KMS-11 (cell line): ENCODE data around the gene METTL26.

Experiments
- H2AFZ ChIP-seq: fragments of 200-600 bp; sonication (generic); 2 replicates; pipeline ENCODE4 v1.6.1; 2016; ENCODE audit warnings: antibody characterized with exemption, mixed run types, low read depth
- H3K27ac ChIP-seq: fragments of 200-600 bp; sonication (generic); 2 replicates; pipeline ENCODE4 v1.6.1; 2016; ENCODE audit warnings: mild to moderate bottlenecking, mixed run types
- H3K27me3 ChIP-seq: fragments of 200-600 bp; sonication (generic); 2 replicates; pipeline ENCODE4 v1.6.1; 2017; ENCODE audit warnings: mild to moderate bottlenecking, low read depth, mixed run types, moderate library complexity; ENCODE audit not compliant: insufficient read depth
- H3K36me3 ChIP-seq: fragments of 200-600 bp; sonication (generic); 2 replicates; pipeline ENCODE4 v1.6.1; 2017; ENCODE audit warnings: mild to moderate bottlenecking, mixed run types; ENCODE audit not compliant: insufficient read depth
- H3K4me1 ChIP-seq: fragments of 200-600 bp; sonication (generic); 2 replicates; pipeline ENCODE4 v1.6.1; 2016; ENCODE audit warnings: mild to moderate bottlenecking, low read depth, mixed run types; ENCODE audit not compliant: poor library complexity, severe bottlenecking
- H3K4me2 ChIP-seq: fragments of 200-600 bp; sonication (generic); 2 replicates; pipeline ENCODE4 v1.7.0; 2016; ENCODE audit warnings: mild to moderate bottlenecking, mixed run types
- H3K4me3 ChIP-seq: fragments of 200-600 bp; sonication (generic); IDR thresholded peaks from 2 replicates; pipeline ENCODE4 v1.6.1; 2017; ENCODE audit warnings: low read depth, low read length, mixed read lengths; ENCODE audit not compliant: insufficient read depth
- H3K79me2 ChIP-seq: fragments of 200-600 bp; sonication (generic); 2 replicates; pipeline ENCODE4 v1.6.1; 2016; ENCODE audit warnings: low read depth, mixed run types; ENCODE audit not compliant: insufficient read depth
- H3K9ac ChIP-seq: fragments of 200-600 bp; sonication (generic); 2 replicates; pipeline ENCODE4 v1.6.1; 2016; ENCODE audit warnings: mild to moderate bottlenecking, mixed run types
- H4K20me1 ChIP-seq: fragments of 200-600 bp; sonication (generic); 2 replicates; pipeline ENCODE4 v1.6.1; 2016; ENCODE audit warnings: mild to moderate bottlenecking, mixed run types; ENCODE audit not compliant: insufficient read depth
- TF ChIP-seq, protein P1 (sequence below): fragments of 200-600 bp; sonication (generic); conservative IDR thresholded peaks from 2 replicates; pipeline ENCODE4 v1.6.1; 2017; ENCODE audit warnings: low read depth, mild to moderate bottlenecking, antibody characterized with exemption, low read length, moderate library complexity, mixed read lengths

Gene METTL26

GRCh38 chr16:648781-649589 is 12.9 kb upstream of the METTL26 start, which contains the start of gene WDR90:
TSS of gene WDR90 (plus strand) at chr16:649365. CDS start at chr16:649417, 52 bp downstream.
- Histone ChIP-seq H2AFZ (peak within 1 kb of the TSS; percentile 50), H3K4me3 (no peak within 1 kb of the TSS), H3K79me2 (peaks cover 25% of the 10 kb centered on the region; the same call in 1 of the 2 replicates), H3K9ac (peak within 1 kb of the TSS; percentile 87), H3K27me3 (no peaks in the 10 kb centered on the region), H3K36me3 (no peaks in the 10 kb centered on the region), H4K20me1 (no peaks in the 10 kb centered on the region), H3K27ac (peak within 1 kb of the TSS; percentile 84), H3K4me1 (peaks cover 8% of the 10 kb centered on the region), H3K4me2 (peak within 1 kb of the TSS; percentile 88)
- TF ChIP-seq, protein P1, sequence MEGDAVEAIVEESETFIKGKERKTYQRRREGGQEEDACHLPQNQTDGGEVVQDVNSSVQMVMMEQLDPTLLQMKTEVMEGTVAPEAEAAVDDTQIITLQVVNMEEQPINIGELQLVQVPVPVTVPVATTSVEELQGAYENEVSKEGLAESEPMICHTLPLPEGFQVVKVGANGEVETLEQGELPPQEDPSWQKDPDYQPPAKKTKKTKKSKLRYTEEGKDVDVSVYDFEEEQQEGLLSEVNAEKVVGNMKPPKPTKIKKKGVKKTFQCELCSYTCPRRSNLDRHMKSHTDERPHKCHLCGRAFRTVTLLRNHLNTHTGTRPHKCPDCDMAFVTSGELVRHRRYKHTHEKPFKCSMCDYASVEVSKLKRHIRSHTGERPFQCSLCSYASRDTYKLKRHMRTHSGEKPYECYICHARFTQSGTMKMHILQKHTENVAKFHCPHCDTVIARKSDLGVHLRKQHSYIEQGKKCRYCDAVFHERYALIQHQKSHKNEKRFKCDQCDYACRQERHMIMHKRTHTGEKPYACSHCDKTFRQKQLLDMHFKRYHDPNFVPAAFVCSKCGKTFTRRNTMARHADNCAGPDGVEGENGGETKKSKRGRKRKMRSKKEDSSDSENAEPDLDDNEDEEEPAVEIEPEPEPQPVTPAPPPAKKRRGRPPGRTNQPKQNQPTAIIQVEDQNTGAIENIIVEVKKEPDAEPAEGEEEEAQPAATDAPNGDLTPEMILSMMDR = no peak

DNA sequence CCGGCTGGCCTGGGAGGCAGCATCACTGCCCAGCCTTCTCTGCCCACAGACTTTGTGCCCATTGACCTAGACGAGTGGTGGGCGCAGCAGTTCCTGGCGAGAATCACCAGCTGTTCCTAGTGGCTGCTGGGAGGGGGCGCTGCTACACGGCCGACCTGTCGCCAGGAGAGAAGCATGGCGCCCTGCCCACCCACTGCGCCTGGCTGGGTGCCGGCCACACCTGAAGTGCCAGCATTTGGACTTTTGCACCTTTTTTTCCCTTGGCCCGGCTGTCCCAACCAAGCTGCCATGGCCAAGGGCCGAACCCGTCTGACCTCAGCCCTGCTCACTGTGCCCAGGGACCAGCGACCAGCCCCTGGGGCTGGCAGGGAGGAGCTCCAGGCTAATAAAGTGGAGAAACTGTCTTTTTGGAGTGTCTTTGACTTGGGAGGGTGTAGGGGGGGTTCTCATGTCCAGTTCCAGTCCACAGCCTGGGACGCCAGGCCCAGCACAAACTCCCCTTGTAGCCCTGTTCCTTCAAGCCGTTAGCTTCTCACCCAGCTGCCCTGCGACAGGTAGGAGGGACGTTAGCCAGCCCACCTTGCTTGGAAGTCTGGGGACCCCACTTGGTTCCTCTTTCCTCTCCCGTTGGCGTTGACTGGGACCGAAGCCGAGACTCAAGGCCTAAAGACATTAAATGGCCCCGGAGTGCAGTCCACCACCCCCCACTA is 12.1 kb upstream of the METTL26 start:
- Histone ChIP-seq H2AFZ (peak overlapping the region; percentile 50), H3K4me1 (peaks cover 14% of the 10 kb centered on the region), H3K4me3 (no peak overlapping the region), H3K9ac (peak overlapping the region; percentile 87), H4K20me1 (no peaks in the 10 kb centered on the region), H3K36me3 (no peaks in the 10 kb centered on the region), H3K27me3 (no peaks in the 10 kb centered on the region), H3K79me2 (peaks cover 26% of the 10 kb centered on the region; the same call in 1 of the 2 replicates), H3K27ac (peak overlapping the region; percentile 84), H3K4me2 (peak overlapping the region; percentile 88)
- TF ChIP-seq, protein P1 = peak; percentile 72

GRCh38 chr16:647173-647902 is 11.2 kb upstream of the METTL26 start:
- Histone ChIP-seq H3K36me3 (no peaks in the 10 kb centered on the region), H3K79me2 (peaks cover 35% of the 10 kb centered on the region), H3K4me1 (peaks cover 21% of the 10 kb centered on the region), H2AFZ (no peak overlapping the region), H4K20me1 (no peaks in the 10 kb centered on the region), H3K4me3 (no peak overlapping the region), H3K9ac (no peak overlapping the region), H3K4me2 (peak overlapping the region; percentile 88; the same call in 1 of the 2 replicates), H3K27ac (no peak overlapping the region), H3K27me3 (no peaks in the 10 kb centered on the region)
- TF ChIP-seq, protein P1 = no peak

- no peaks in the 10 kb centered on the region for H3K36me3 ChIP-seq
- H3K4me2 ChIP-seq = no peak overlapping the region
- H4K20me1 ChIP-seq = no peaks in the 10 kb centered on the region
- TF ChIP-seq, protein P1 = no peak
- no peak overlapping the region for H2AFZ ChIP-seq
- H3K4me3 ChIP-seq = no peak overlapping the region
- no peak overlapping the region for H3K9ac ChIP-seq
- peaks cover 21% of the 10 kb centered on the region for H3K4me1 ChIP-seq
- no peak overlapping the region for H3K27ac ChIP-seq
- H3K27me3 ChIP-seq = no peaks in the 10 kb centered on the region
- peaks cover 36% of the 10 kb centered on the region for H3K79me2 ChIP-seq
These were observed 10.6 kb upstream of the METTL26 start for GRCh38 chr16:646679-647172.
